Right forelimb (tissue), 1 donor: ENCODE data around the gene FAM168A.
"Not testable (repeated sequence)": the region's sequence is repeated elsewhere in the genome, so short reads cannot be mapped to it uniquely, and the experiment has no call there.

Experiments used
- DNase-seq: peaks from one replicate; pipeline ENCODE4 v3.0.0-alpha.2; 2018

FAM168A gene

GRCh38 chr11:73465023-73465675 lies 132.8 kb downstream of the FAM168A start:
- DNase-seq = no peak

GRCh38 chr11:73464347-73464746 lies 133.6 kb downstream of the FAM168A start:
- DNase-seq = no peak

GRCh38 chr11:73463359-73463758 lies 134.6 kb downstream of the FAM168A start:
- DNase-seq = no peak

GRCh38 chr11:73461964-73462363 lies 135.9 kb downstream of the FAM168A start:
- DNase-seq = no peak

- DNase-seq = no peak
Measured at GRCh38 chr11:73461335-73461840, 136.5 kb downstream of the FAM168A start.

GRCh38 chr11:73458201-73458600 lies 139.7 kb downstream of the FAM168A start:
- no peak for DNase-seq

GRCh38 chr11:73454987-73455386 lies 142.9 kb downstream of the FAM168A start:
- DNase-seq = no peak

GRCh38 chr11:73453562-73453961 lies 144.3 kb downstream of the FAM168A start:
- DNase-seq = no peak

- no peak for DNase-seq
Measured at GRCh38 chr11:73452726-73453125, 145.2 kb downstream of the FAM168A start.

GRCh38 chr11:73451896-73452295 lies 146.0 kb downstream of the FAM168A start:
- no peak for DNase-seq

GRCh38 chr11:73446766-73447165 lies 151.1 kb downstream of the FAM168A start:
- no peak for DNase-seq

GRCh38 chr11:73445980-73446379 lies 151.9 kb downstream of the FAM168A start:
- DNase-seq = no peak

- no peak for DNase-seq
Measured at GRCh38 chr11:73439002-73439843, 158.7 kb downstream of the FAM168A start.

- DNase-seq = not testable (repeated sequence)
Measured at GRCh38 chr11:73436859-73437258, 161.1 kb downstream of the FAM168A start.

GRCh38 chr11:73431396-73431795 lies 166.5 kb downstream of the FAM168A start:
- DNase-seq = no peak

GRCh38 chr11:73430326-73430725 lies 167.6 kb downstream of the FAM168A start:
- DNase-seq = no peak

GRCh38 chr11:73429121-73429750 lies 168.7 kb downstream of the FAM168A start:
- DNase-seq = no peak

- no peak for DNase-seq
Measured at GRCh38 chr11:73428699-73429098, 169.2 kb downstream of the FAM168A start.

GRCh38 chr11:73428227-73428626 lies 169.7 kb downstream of the FAM168A start:
- DNase-seq = no peak

GRCh38 chr11:73426219-73426850 lies 171.6 kb downstream of the FAM168A start:
- no peak for DNase-seq

- DNase-seq = no peak
Measured at GRCh38 chr11:73425108-73425507, 172.8 kb downstream of the FAM168A start.

GRCh38 chr11:73423506-73423905 lies 174.4 kb downstream of the FAM168A start:
- no peak for DNase-seq

GRCh38 chr11:73422886-73423285 lies 175.0 kb downstream of the FAM168A start:
- no peak for DNase-seq
